Muscle of leg (tissue), 11 donors: ENCODE data around the gene KLHL29. TPM values are rescaled to one million over a fixed set of nuclear protein-coding genes. Genes with fewer than 3 reads are reported as not detected.
"Not testable (repeated sequence)": the region's sequence is repeated elsewhere in the genome, so short reads cannot be mapped to it uniquely, and the experiment has no call there.

Source experiments
- DNase-seq: peaks from one replicate; pipeline ENCODE4 v3.0.0; 2013
- H3K27ac ChIP-seq: one replicate; pipeline ENCODE4 v1.5.1; 2013; ENCODE audit warnings: mild to moderate bottlenecking, low read length, control low read depth
- H3K27me3 ChIP-seq: one replicate; pipeline ENCODE4 v1.6.1; 2013; ENCODE audit warnings: low read length; ENCODE audit not compliant: control insufficient read depth, insufficient read depth
- H3K36me3 ChIP-seq: one replicate; pipeline ENCODE4 v1.6.1; 2013; ENCODE audit warnings: low read length; ENCODE audit not compliant: control insufficient read depth, insufficient read depth
- H3K4me1 ChIP-seq: one replicate; pipeline ENCODE4 v1.6.1; 2013; ENCODE audit warnings: low read length; ENCODE audit not compliant: control insufficient read depth, insufficient read depth
- H3K4me3 ChIP-seq: one replicate; pipeline ENCODE4 v1.5.1; 2013; ENCODE audit warnings: low read length, control low read depth
- H3K9me3 ChIP-seq: replicated peaks from 2 replicates; pipeline ENCODE4 v1.6.1; 2013; ENCODE audit warnings: low read depth, low read length; ENCODE audit not compliant: control insufficient read depth
- WGBS: methylation state at CpG from one replicate; pipeline ENCODE4 v1.1.5; 2013; ENCODE audit warnings: missing lambda C conversion rate; ENCODE audit not compliant: insufficient coverage; 5-methylcytosine and 5-hydroxymethylcytosine counted together
- polyA plus RNA-seq, 8 donors: library from polyadenylated mRNA; unstranded; fragments of 120-200 nt; gene quantifications; one replicate each; pipeline versions ENCODE4 v1.2.1 to v1.2.3, GENCODE V29; 2013; ENCODE audit warnings: inconsistent platforms in 1 of 8, low replicate concordance in 1 of 8; ENCODE audit not compliant: insufficient read length in 8 of 8, insufficient read depth in 1 of 8
- total RNA-seq: library from RNA; stranded (reverse); fragments of 120-200 nt; gene quantifications from one replicate; pipeline ENCODE4 v1.2.4, GENCODE V29; 2013

The KLHL29 gene
- total and polyA plus RNA-seq, 9 donors = 4.7 to 9.7 (median 7.3) TPM

DNA sequence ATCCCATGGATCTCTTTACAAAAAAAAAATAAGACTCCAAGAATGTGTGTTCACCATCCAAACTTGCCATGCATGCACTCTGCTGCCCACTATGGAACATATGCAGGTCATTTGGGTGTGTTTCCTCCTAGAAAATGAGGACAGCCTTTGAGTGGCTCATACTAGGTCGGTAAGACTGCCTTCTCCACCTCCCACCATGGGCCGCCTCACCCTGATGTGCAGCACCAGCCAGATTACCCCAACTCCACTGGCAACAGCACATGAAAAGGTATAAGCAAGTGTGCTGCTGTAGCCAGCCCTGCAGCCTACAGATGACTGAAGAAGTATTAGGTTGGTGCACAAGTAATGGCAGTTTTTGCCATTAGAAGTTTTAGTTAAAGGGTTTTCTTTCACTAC lies 327.8 kb downstream of the KLHL29 start:
- H3K27ac ChIP-seq = no peak overlapping the region
- H3K27me3 ChIP-seq = no peaks in the 10 kb centered on the region
- H3K9me3 ChIP-seq = no peaks in the 10 kb centered on the region
- H3K36me3 ChIP-seq = peaks cover 9% of the 10 kb centered on the region
- WGBS = no CpG with 5 or more reads among the region's 2 CpGs
- H3K4me3 ChIP-seq = no peak overlapping the region
- peaks cover 7% of the 10 kb centered on the region for H3K4me1 ChIP-seq
- no peak for DNase-seq

DNA sequence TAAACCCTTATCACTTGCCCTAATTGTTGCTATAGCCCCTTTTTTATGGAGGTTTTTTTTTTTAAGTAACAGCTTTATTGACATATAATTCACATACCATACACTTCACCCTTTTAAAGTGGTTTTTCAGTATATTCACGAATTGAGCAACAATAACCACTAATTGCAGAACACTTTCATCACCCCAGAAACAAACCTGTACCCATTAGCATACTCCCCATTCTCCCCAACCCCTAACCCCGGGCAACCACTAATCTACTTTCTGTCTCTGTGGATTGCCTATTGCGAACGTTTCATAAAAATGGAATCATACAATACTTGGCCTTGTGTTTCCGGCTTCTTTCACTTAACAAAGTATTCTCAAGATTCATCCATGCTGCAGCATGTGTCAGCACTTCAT lies 328.4 kb downstream of the KLHL29 start:
- H3K4me1 ChIP-seq = peaks cover 7% of the 10 kb centered on the region
- 63% methylated on average over 3 of the region's 5 CpGs for WGBS
- DNase-seq = no peak

GRCh38 chr2:23718931-23719700 lies 334.1 kb downstream of the KLHL29 start:
- H3K9me3 ChIP-seq = peaks cover 12% of the 10 kb centered on the region
- no peak overlapping the region for H3K4me3 ChIP-seq
- 34% methylated on average over 3 of the region's 4 CpGs for whole genome bisulfite sequencing
- peak; percentile 95 for DNase-seq
- no peaks in the 10 kb centered on the region for H3K4me1 ChIP-seq
- no peaks in the 10 kb centered on the region for H3K27me3 ChIP-seq
- no peak overlapping the region for H3K27ac ChIP-seq
- peaks cover 4% of the 10 kb centered on the region for H3K36me3 ChIP-seq

More for the DNA sequence above, 328.4 kb downstream of the KLHL29 start:
- Histone ChIP-seq H3K9me3 (no peaks in the 10 kb centered on the region), H3K4me3 (no peak overlapping the region), H3K27me3 (no peaks in the 10 kb centered on the region), H3K36me3 (peaks cover 4% of the 10 kb centered on the region), H3K27ac (no peak overlapping the region)

GRCh38 chr2:23719716-23720115 lies 334.7 kb downstream of the KLHL29 start:
- peaks cover 12% of the 10 kb centered on the region for H3K9me3 ChIP-seq
- H3K27me3 ChIP-seq = no peaks in the 10 kb centered on the region
- no peak overlapping the region for H3K27ac ChIP-seq
- DNase-seq = no peak
- WGBS = 74% methylated on average over 3 of the region's 5 CpGs
- no peak overlapping the region for H3K4me3 ChIP-seq
- peaks cover 4% of the 10 kb centered on the region for H3K36me3 ChIP-seq
- no peaks in the 10 kb centered on the region for H3K4me1 ChIP-seq

DNA sequence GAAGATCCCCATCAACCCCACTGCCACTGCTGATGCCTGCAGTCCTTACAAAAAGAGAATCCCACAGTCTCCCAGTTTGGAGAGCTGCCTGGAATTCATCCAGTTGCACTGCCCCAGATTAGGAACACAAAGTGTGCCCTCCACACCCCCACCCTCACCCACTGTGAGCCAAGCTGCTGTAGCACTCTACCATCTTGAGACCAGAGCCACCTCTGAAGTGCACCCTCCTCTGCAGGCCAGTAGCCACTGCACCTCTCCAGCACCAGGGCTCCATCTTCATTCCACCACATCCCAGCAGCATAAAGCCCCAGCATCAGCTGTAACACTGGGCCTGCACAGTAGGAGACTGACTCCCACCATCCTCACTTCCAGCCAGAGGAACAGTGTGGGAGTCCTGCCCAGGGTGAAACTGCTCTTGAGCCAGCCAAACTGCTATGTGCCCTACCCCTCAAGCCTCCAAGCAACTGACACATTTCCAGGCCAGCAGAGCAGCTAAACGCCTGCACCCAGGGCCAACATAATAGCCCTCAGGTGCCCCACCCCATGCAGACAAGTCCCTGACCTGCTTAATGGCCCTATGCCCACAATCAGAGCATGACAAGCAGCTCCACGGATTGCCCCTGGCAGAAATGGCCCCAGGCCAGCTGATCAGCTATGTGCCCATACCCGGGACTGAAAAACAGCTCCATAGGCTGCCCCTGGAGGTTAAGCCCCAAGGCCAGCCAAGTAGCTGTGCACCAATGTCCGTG lies 335.9 kb downstream of the KLHL29 start:
- no peaks in the 10 kb centered on the region for H3K4me1 ChIP-seq
- DNase-seq = no peak
- no peak overlapping the region for H3K4me3 ChIP-seq
- no peak overlapping the region for H3K27ac ChIP-seq
- H3K9me3 ChIP-seq = peaks cover 12% of the 10 kb centered on the region
- WGBS = 85% methylated on average over 4 of the region's 4 CpGs
- no peaks in the 10 kb centered on the region for H3K27me3 ChIP-seq
- H3K36me3 ChIP-seq = peaks cover 4% of the 10 kb centered on the region

- DNase-seq = no peak
- 100% methylated on average over 2 of the region's 2 CpGs for WGBS
- no peaks in the 10 kb centered on the region for H3K4me1 ChIP-seq
- no peak overlapping the region for H3K4me3 ChIP-seq
- no peaks in the 10 kb centered on the region for H3K27me3 ChIP-seq
- no peak overlapping the region for H3K27ac ChIP-seq
- H3K36me3 ChIP-seq = peaks cover 4% of the 10 kb centered on the region
- peaks cover 12% of the 10 kb centered on the region for H3K9me3 ChIP-seq
Measured at GRCh38 chr2:23721454-23721826, 336.5 kb downstream of the KLHL29 start.

- no peak for DNase-seq
- WGBS = no CpG with 5 or more reads among the region's 3 CpGs
- H3K36me3 ChIP-seq = peaks cover 4% of the 10 kb centered on the region
- peaks cover 12% of the 10 kb centered on the region for H3K9me3 ChIP-seq
- H3K4me3 ChIP-seq = no peak overlapping the region
- H3K4me1 ChIP-seq = no peaks in the 10 kb centered on the region
- H3K27ac ChIP-seq = no peak overlapping the region
- H3K27me3 ChIP-seq = no peaks in the 10 kb centered on the region
Measured at GRCh38 chr2:23722255-23722654, 337.3 kb downstream of the KLHL29 start.

GRCh38 chr2:23723029-23723428 lies 338.1 kb downstream of the KLHL29 start:
- H3K27ac ChIP-seq, H3K4me1 ChIP-seq, H3K36me3 ChIP-seq, H3K27me3 ChIP-seq, DNase-seq, H3K4me3 ChIP-seq: not testable (repeated sequence)
- peaks cover 12% of the 10 kb centered on the region for H3K9me3 ChIP-seq
- 100% methylated on average over 1 of the region's 3 CpGs for WGBS

GRCh38 chr2:23734416-23734815 lies 349.4 kb downstream of the KLHL29 start:
- H3K27ac ChIP-seq = no peak overlapping the region
- no peaks in the 10 kb centered on the region for H3K9me3 ChIP-seq
- H3K4me3 ChIP-seq = no peak overlapping the region
- no peak for DNase-seq
- no peaks in the 10 kb centered on the region for H3K36me3 ChIP-seq
- 88% methylated on average over 1 of the region's 3 CpGs for WGBS
- no peaks in the 10 kb centered on the region for H3K4me1 ChIP-seq
- no peaks in the 10 kb centered on the region for H3K27me3 ChIP-seq

- H3K4me1 ChIP-seq, H3K27ac ChIP-seq, H3K27me3 ChIP-seq, H3K4me3 ChIP-seq, DNase-seq, H3K9me3 ChIP-seq, H3K36me3 ChIP-seq: not testable (repeated sequence)
- WGBS = 100% methylated on average over 4 of the region's 9 CpGs
Measured at GRCh38 chr2:23736783-23737182, 351.8 kb downstream of the KLHL29 start.
